D341Med (cell line): Measurements from ENCODE around the gene ZNHIT2.
"Not testable (repeated sequence)": the region's sequence is repeated elsewhere in the genome, so short reads cannot be mapped to it uniquely, and the experiment has no call there.

Experiments used
- DNase-seq: peaks from one replicate; pipeline ENCODE4 v3.0.0; 2012; ENCODE audit warnings: low spot score

ZNHIT2 gene

GRCh38 chr11:65117206-65118096 is at the start of gene ZNHIT2:
ZNHIT2 (minus strand) TSS chr11:65117701; CDS start chr11:65117653, 48 bp downstream.
- DNase-seq, result peak; percentile 91

DNA sequence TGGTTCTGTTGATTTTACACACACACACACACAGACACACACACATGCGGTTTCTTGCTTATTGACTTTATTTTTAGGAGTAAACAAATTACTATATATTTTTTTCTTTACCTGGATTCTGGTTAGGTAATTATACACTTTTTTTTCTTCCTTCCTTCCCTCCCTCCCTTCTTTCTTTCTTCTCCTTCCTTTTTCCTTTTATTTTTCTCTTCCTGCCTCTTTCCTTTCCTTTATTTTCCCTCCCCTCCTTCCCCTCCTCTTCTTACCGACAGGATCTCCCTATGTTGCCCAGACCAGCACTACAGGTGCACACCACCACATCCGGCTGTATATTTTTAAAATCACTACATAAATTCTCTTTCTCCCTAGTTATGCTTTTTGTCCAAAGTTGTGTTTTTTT is 49.4 kb upstream of the ZNHIT2 start:
- no peak for DNase-seq

DNA sequence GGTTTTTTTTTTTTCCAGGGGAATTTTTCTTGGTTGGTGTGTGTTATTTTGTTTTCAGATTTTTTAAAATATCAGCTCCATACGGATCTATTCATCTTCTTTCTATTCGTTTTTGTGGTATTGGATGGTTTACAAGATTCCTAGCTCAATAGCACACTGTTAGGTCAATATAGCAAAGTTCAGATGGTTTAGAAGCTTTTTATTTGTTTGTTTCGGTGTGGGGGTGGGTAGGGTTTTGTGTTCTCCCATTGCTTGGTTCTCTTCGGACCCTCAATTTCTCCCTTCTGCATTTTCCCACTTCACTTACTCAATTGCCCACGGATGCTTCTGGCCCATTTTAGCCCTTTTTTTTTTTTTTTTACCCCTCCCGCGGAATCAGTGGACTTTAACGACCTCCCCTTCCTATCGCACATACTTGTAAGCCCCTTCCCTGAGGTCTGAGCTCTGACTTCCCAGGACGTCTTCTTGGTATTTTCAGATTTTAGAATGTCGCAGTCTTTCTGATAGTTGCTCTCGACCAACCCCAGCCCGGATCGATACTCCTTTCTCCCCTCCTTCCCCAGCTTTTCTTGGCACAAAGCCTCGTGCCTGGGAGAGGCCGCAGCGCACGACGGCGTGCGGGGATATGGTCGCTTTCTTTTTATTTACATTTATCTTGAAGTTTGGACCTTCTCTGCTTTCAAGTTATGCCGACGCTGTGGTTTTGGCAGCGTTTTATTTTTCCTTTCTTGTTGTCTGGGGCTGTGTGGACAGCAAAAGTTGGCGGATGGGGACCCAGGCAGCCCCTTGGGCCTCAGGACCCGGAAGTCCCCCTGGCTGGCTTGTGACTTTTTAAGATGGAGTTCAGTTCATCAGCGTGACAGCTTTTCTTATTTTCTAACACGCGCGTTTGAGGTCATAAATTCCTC is 48.2 kb upstream of the ZNHIT2 start:
- no peak for DNase-seq

DNA sequence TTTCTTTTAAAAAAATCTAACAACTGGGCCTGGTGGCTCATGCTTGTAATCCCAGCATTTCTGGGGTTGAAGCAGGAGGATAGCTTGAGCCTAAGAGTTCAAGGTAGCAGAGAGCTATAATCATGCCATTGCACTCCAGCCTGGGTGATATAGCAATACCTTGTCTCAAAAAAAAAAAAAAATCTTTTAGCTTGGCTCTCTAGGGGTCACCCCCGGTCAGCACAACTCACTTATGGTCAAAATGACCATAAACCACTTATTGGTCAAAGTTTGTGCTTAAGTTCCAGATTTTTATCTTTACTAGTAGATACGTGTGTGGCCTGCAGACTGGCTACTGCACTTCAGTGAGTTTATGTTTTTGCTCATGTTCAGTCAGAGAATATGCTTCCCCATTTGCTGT is 46.2 kb upstream of the ZNHIT2 start:
- no peak for DNase-seq

- DNase-seq, result no peak
Measured at GRCh38 chr11:65160643-65161042, 43.1 kb upstream of the ZNHIT2 start.

DNA sequence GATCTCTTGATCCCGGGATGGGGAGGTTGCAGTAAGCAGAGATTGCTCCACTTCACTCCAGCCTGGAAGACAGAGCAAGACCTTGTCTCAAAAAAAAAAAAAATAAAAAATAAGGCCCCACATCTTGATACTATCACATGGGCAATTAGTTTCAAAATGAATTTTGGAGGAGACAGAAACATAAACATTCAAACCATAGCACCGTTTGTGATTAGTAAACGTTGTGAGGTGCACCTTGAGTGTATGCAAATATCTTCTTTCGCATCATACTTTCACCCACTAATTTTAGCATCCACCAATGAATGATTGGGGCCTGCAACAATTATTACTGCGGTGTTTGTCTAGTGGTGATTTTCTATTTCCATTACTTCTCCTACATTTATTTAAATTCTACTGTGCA is 41.5 kb upstream of the ZNHIT2 start:
- DNase-seq, result no peak

DNA sequence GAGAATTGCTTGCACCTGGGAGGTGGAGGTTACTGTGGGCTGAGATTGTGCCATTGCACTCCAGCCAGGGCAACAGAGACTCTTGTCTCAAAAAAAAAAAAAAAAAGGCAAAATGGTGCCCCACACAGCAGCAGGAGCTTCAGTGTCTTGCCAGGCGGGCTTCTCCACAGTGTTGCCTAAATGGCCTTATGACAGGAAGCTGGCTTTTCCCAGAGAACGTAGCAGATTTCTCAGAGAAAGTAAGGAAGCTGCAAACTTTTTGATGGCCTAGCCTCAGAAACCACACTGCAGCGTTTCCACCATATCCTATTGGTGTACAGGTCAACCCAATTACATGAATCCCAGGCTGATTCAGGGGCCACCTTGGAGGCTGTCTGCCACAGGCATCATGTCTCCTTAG is 39.8 kb upstream of the ZNHIT2 start:
- DNase-seq, result no peak

DNA sequence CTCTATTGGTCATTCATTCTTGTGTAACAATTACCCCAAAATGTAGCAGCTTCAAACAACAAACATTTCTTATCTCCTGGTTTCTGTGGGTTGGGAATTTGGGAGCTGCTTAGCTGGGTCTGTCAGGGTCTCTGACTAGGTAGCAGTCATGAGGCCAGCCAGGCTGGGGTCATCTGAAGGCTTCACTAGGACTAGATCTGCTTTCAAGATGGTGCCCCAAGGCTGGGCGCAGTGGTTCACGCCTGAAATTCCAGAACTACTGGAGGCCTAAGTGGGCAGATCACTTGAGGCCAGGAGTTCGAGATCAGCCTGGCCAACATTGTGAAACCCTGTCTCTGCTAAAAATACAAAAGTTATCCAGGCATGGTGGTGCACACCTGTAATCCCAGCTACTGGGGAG is 39.4 kb upstream of the ZNHIT2 start:
- no peak for DNase-seq

DNA sequence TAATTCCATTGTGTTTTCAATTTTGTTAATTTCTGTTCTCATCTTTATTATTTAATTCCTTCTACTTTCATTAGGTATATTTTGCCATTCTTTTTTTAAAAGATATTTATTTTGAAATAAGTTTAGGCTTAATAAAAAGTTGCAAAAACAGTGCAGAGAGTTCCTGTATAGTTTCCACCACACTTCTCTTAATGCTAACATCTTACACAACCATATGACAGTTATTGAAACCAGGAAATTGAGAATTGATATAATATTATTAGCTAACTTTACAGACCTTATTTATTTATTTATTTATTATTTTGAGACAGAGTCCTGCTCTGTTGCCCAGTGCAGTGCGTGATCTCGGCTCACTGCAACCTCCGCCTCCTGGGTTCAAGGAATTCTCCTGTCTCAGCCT is 38.8 kb upstream of the ZNHIT2 start:
- no peak for DNase-seq

GRCh38 chr11:65152122-65152521 is 34.6 kb upstream of the ZNHIT2 start:
- no peak for DNase-seq

GRCh38 chr11:65151331-65151899 is 33.9 kb upstream of the ZNHIT2 start:
- DNase-seq, result no peak

DNA sequence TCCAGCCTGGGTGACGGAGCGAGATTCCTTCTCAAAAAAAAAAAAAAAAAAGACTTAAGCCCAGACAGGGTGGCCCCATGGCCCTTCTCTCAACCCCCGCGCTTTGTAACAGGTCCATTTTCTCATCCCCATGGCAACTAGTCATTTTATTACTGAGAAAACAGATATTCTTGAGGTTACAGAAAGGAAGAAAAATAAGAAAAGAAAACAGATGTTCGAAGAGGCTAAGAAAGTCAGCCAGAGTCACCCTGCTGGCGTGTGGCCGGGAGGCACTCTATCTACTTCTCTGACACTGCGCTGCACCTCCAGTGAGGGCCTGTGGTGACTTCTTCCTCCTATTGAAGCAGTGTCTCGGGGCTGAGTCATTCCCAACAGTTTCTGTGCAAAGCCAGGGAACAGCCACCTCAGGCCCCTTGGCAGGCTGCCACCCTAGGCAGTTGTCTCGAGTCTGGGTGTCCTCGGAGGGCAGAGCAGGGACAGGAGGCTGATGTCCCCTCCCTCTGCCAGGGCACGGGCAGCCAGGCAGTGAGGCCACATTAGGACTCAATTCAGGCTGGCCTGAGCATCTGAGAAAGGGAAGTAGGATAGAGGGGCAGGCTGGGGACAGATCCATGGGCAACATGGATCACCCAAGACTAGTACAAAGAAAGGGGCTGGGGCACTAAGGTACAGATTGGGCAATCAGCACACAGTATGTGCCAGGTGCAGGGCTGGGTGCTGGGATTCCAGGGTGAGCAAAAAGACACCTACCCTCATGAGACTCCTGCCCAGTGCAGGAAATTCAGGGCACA is 33.2 kb upstream of the ZNHIT2 start:
- no peak for DNase-seq

DNA sequence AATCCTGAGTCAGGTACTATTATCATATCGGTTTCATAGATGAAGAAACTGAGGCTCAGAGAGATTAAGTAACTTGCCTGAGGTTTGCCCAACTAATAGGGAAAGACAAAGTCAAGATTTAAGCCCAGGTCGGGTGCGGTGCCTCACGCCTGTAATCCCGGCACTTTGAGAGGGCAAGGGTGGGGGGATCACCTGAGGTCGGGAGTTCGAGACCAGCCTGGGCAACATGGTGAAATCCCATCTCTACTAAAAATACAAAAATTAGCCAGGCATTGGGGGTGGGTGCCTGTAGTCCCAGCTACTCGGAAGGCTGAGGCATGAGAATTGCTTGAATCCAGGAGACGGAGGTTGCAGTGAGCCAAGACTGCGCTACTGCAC is 32.6 kb upstream of the ZNHIT2 start:
- not testable (repeated sequence) for DNase-seq

- no peak for DNase-seq
Measured at GRCh38 chr11:65148657-65149056, 31.2 kb upstream of the ZNHIT2 start.

- no peak for DNase-seq
Measured at GRCh38 chr11:65147352-65148075, 30.0 kb upstream of the ZNHIT2 start.

DNA sequence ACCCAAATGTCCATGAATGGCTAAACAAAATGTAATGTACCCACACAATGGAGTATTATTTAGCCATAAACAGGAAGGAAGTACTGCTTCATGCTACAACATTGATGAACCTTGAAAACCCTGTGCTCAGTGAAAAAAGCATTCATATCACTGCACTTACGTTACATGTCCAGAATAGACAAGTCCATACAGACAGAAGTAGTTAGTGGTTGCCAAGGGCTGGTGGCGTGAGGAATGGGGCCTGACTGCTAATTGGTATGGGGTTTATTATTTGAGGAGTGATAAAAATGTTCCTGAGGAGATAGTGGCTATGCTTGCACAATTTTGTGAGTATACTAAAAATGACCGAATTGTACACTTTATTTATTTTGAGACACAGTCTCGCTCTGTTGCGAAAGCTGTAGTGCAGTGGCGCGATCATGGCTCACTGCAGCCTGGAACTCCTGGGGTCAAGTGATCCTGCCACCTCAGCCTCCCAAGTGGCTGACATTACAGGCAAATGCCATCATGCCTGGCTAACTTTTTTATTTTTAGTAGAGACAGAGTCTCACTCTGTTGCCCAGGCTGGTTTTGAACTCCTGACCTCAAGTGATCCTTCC is 24.5 kb upstream of the ZNHIT2 start:
- DNase-seq, result no peak

GRCh38 chr11:65136515-65137096 is 19.1 kb upstream of the ZNHIT2 start:
- DNase-seq, result no peak

- DNase-seq, result no peak
Measured at GRCh38 chr11:65135633-65136145, 18.2 kb upstream of the ZNHIT2 start.

DNA sequence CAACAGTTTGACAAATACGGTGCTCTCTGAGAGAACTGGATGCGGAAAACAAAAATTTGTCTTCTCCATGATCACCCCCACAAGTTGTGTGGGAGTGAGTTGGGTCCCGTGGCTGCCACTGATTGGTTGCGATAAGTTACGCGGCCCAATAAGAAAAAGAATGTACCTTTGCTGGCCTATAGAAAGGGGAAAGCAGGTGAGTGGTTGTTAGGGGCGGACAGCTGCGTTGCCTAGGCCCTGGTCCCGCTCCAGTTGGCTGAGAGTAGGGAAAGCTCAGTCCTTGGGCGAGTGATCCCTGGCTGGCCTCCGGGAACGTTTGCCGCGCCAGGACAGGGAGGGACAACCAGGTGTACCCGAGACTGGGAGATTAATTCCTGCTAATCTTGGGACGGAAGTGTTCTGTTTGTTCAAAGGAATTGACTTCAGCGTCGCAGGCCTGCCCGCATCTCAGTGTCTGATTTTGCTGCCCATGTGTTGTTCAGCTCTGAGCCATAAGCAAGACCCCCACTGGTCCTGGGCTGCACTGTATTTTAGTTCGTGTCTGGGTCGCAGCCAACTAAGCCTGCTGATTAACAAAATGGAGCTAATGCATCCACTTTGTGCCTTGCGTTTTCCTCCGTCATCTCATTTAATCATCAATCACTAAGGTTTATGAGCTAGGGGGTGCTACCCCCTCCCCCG is 17.6 kb upstream of the ZNHIT2 start:
- peak; percentile 92 for DNase-seq
